HCT116 (cell line): ENCODE data around the gene STK39.

Experiments
- CEBPB ChIP-seq: IDR thresholded peaks from 2 replicates; pipeline ENCODE4 v1.6.1; 2012; ENCODE audit warnings: low read depth
- ELF1 ChIP-seq: IDR thresholded peaks from 2 replicates; pipeline ENCODE4 v1.6.1; 2012; ENCODE audit warnings: low read depth, borderline replicate concordance
- POLR2A ChIP-seq: IDR thresholded peaks from 2 replicates; pipeline ENCODE4 v1.7.0; 2011; ENCODE audit warnings: borderline replicate concordance; ENCODE audit not compliant: insufficient read depth, insufficient read length; ENCODE audit errors: extremely low read depth
- TCF7L2 ChIP-seq: IDR thresholded peaks from 2 replicates; pipeline ENCODE4 v1.7.0; 2011; ENCODE audit warnings: borderline replicate concordance, inconsistent platforms; ENCODE audit not compliant: insufficient read depth, insufficient read length; ENCODE audit errors: extremely low read depth
- ZNF274 ChIP-seq: fragments of 200-500 bp; sonication (Bioruptor generic); IDR thresholded peaks from 2 replicates; pipeline ENCODE4 v1.6.1; 2014; ENCODE audit warnings: mild to moderate bottlenecking, low read depth, low read length, inconsistent platforms
- TF ChIP-seq, protein P1 (sequence below), 3 experiments: fragments of 200-600 bp in 1 of 3; sonication (generic) in 1 of 3; IDR thresholded peaks in 2 of 3; conservative IDR thresholded peaks in 1 of 3; 2 replicates each; pipeline ENCODE4 v1.5.1; 2012 to 2017; ENCODE audit warnings: low read depth in 2 of 3, low read length in 2 of 3, antibody characterized with exemption in 1 of 3, borderline replicate concordance in 1 of 3, control low read depth in 1 of 3, mild to moderate bottlenecking in 1 of 3, mixed read lengths in 1 of 3, mixed run types in 1 of 3, moderate library complexity in 1 of 3; ENCODE audit not compliant: insufficient read depth in 1 of 3
- TF ChIP-seq, protein P2 (sequence below): IDR thresholded peaks from 2 replicates; pipeline ENCODE4 v1.6.1; 2012; ENCODE audit warnings: low read depth

DNA sequence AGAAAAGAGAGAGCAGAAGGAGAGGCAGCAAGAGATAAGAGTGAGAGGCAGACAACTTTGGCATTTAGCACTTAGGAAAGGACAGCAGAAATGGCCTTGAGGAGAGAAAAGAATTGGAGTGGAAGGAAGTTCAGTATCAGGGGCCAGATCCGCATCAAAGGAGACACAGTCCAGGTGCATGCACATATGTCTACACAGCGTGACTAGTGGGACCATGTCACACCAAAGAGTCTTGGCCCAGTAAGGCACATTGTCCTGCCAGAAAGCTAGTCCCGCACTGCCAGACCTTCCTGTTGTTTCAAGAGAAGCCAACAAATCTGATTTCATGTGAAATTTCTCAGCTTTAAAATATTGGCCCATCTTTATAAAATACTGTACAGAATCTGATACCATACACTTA, 8.5 kb upstream of the STK39 start:
- TF ChIP-seq TCF7L2, result no peak
- TF ChIP-seq, protein P1, sequence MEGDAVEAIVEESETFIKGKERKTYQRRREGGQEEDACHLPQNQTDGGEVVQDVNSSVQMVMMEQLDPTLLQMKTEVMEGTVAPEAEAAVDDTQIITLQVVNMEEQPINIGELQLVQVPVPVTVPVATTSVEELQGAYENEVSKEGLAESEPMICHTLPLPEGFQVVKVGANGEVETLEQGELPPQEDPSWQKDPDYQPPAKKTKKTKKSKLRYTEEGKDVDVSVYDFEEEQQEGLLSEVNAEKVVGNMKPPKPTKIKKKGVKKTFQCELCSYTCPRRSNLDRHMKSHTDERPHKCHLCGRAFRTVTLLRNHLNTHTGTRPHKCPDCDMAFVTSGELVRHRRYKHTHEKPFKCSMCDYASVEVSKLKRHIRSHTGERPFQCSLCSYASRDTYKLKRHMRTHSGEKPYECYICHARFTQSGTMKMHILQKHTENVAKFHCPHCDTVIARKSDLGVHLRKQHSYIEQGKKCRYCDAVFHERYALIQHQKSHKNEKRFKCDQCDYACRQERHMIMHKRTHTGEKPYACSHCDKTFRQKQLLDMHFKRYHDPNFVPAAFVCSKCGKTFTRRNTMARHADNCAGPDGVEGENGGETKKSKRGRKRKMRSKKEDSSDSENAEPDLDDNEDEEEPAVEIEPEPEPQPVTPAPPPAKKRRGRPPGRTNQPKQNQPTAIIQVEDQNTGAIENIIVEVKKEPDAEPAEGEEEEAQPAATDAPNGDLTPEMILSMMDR (IDR thresholded peaks at IDR 0.05 in 2 of 3, conservative IDR thresholded peaks at IDR 0.05 in 1 of 3; ENCODE audit: borderline replicate concordance in 1 of 3, insufficient read depth in 1 of 3, low read depth in 2 of 3, low read length in 2 of 3), result no peak
- TF ChIP-seq CEBPB, result no peak
- no peak for TF ChIP-seq ZNF274
- no peak for TF ChIP-seq ELF1
- TF ChIP-seq POLR2A, result no peak
- TF ChIP-seq, protein P2, sequence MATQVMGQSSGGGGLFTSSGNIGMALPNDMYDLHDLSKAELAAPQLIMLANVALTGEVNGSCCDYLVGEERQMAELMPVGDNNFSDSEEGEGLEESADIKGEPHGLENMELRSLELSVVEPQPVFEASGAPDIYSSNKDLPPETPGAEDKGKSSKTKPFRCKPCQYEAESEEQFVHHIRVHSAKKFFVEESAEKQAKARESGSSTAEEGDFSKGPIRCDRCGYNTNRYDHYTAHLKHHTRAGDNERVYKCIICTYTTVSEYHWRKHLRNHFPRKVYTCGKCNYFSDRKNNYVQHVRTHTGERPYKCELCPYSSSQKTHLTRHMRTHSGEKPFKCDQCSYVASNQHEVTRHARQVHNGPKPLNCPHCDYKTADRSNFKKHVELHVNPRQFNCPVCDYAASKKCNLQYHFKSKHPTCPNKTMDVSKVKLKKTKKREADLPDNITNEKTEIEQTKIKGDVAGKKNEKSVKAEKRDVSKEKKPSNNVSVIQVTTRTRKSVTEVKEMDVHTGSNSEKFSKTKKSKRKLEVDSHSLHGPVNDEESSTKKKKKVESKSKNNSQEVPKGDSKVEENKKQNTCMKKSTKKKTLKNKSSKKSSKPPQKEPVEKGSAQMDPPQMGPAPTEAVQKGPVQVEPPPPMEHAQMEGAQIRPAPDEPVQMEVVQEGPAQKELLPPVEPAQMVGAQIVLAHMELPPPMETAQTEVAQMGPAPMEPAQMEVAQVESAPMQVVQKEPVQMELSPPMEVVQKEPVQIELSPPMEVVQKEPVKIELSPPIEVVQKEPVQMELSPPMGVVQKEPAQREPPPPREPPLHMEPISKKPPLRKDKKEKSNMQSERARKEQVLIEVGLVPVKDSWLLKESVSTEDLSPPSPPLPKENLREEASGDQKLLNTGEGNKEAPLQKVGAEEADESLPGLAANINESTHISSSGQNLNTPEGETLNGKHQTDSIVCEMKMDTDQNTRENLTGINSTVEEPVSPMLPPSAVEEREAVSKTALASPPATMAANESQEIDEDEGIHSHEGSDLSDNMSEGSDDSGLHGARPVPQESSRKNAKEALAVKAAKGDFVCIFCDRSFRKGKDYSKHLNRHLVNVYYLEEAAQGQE, result no peak
